Liver (tissue), 3 donors: ENCODE measurements around the gene SLC66A2.

Experiments used
- EGR1 ChIP-seq, 2 donors: IDR thresholded peaks; 2 replicates each; pipeline ENCODE4 v1.6.1; 2016 to 2018; ENCODE audit warnings: antibody characterized with exemption in 2 of 2, low read depth in 2 of 2
- FOXA1 ChIP-seq: IDR thresholded peaks from 2 replicates; pipeline ENCODE4 v1.6.1; 2016; ENCODE audit warnings: antibody characterized with exemption
- GABPA ChIP-seq, 2 donors: IDR thresholded peaks in 1 of 2; conservative IDR thresholded peaks in 1 of 2; 2 replicates each; pipeline ENCODE4 v1.6.1; 2016; ENCODE audit warnings: antibody characterized with exemption in 2 of 2, mild to moderate bottlenecking in 1 of 2, moderate library complexity in 1 of 2
- HNF4A ChIP-seq, 2 donors: conservative IDR thresholded peaks; 2 replicates each; pipeline ENCODE4 v1.6.1; 2016; ENCODE audit warnings: antibody characterized with exemption in 2 of 2, mild to moderate bottlenecking in 2 of 2
- RAD21 ChIP-seq, 2 donors: IDR thresholded peaks; 2 replicates each; pipeline ENCODE4 v1.6.1; 2016; ENCODE audit warnings: antibody characterized with exemption in 2 of 2, mild to moderate bottlenecking in 2 of 2
- RXRA ChIP-seq, 2 donors: IDR thresholded peaks; 2 replicates each; pipeline ENCODE4 v1.6.1; 2017 to 2018; ENCODE audit warnings: antibody characterized with exemption in 2 of 2, mild to moderate bottlenecking in 1 of 2
- YY1 ChIP-seq: IDR thresholded peaks from 2 replicates; pipeline ENCODE4 v1.6.1; 2016; ENCODE audit warnings: antibody characterized with exemption, mild to moderate bottlenecking
- TF ChIP-seq, protein P1 (sequence below): fragments of 150-350 bp; IDR thresholded peaks from 2 replicates; pipeline ENCODE4 v1.5.1; 2017; ENCODE audit warnings: improper control_type of control experiment, low read depth, low read length; ENCODE audit not compliant: missing input control
- TF ChIP-seq, protein P2 (sequence below): IDR thresholded peaks from 2 replicates; pipeline ENCODE4 v1.6.1; 2016; ENCODE audit warnings: antibody characterized with exemption
- TF ChIP-seq, protein P3 (sequence below): IDR thresholded peaks from 2 replicates; pipeline ENCODE4 v1.6.1; 2016; ENCODE audit warnings: antibody characterized with exemption, mild to moderate bottlenecking
- donor health status: healthy.
- donor health status: healthy.

DNA sequence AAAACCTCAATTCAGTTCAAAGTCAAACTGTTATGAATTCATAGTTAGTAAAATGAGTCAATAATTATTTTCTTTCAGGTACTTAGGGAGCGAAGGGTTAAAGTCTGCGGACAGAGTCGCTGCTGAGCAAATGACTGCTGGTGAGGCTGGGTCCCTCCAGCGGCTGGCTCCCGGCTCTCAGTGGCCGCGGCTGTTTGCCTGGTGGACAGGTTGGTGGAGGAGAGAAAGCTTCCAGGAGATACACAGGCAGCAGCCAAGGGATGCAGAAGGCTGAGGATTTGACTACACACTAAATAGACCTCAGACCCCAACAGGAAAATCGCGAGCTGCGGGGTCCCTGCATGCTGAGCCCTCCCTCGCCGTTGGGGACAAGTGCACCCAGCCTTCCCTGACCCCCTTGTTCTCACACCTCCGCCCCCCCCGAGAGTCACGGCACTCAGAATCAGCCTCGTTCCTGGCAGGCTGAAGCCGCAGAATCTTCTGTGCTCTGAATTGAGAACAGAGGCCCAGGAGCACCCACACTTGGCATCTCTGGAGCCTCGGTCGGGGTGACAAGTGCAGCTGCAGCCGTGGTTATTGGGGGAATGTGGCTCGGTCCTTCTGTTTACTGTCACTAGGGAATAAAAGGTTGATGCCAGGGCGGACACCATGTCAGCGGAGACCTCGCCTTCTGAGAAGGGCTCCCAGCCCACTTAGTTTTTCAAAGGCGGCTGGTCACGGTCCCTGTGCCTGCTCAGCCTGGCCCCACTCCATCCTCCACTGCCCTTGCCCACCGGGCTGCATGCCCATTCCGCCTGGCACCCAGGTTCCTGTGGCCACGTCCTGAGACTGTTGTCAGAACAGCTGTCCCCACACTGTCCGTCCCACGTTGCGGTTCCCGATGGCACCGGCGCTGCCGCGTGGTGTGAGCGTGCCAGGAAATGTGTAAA lies 74.0 kb downstream of the SLC66A2 start:
- TF ChIP-seq, protein P1, sequence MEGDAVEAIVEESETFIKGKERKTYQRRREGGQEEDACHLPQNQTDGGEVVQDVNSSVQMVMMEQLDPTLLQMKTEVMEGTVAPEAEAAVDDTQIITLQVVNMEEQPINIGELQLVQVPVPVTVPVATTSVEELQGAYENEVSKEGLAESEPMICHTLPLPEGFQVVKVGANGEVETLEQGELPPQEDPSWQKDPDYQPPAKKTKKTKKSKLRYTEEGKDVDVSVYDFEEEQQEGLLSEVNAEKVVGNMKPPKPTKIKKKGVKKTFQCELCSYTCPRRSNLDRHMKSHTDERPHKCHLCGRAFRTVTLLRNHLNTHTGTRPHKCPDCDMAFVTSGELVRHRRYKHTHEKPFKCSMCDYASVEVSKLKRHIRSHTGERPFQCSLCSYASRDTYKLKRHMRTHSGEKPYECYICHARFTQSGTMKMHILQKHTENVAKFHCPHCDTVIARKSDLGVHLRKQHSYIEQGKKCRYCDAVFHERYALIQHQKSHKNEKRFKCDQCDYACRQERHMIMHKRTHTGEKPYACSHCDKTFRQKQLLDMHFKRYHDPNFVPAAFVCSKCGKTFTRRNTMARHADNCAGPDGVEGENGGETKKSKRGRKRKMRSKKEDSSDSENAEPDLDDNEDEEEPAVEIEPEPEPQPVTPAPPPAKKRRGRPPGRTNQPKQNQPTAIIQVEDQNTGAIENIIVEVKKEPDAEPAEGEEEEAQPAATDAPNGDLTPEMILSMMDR: no peak
- TF ChIP-seq, protein P2, sequence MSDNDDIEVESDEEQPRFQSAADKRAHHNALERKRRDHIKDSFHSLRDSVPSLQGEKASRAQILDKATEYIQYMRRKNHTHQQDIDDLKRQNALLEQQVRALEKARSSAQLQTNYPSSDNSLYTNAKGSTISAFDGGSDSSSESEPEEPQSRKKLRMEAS: no peak
- no peak for TF ChIP-seq RAD21 (IDR thresholded peaks at IDR 0.05)
- no peak for TF ChIP-seq GABPA (IDR thresholded peaks at IDR 0.05 in 1 of 2, conservative IDR thresholded peaks at IDR 0.05 in 1 of 2)
- TF ChIP-seq, protein P3, sequence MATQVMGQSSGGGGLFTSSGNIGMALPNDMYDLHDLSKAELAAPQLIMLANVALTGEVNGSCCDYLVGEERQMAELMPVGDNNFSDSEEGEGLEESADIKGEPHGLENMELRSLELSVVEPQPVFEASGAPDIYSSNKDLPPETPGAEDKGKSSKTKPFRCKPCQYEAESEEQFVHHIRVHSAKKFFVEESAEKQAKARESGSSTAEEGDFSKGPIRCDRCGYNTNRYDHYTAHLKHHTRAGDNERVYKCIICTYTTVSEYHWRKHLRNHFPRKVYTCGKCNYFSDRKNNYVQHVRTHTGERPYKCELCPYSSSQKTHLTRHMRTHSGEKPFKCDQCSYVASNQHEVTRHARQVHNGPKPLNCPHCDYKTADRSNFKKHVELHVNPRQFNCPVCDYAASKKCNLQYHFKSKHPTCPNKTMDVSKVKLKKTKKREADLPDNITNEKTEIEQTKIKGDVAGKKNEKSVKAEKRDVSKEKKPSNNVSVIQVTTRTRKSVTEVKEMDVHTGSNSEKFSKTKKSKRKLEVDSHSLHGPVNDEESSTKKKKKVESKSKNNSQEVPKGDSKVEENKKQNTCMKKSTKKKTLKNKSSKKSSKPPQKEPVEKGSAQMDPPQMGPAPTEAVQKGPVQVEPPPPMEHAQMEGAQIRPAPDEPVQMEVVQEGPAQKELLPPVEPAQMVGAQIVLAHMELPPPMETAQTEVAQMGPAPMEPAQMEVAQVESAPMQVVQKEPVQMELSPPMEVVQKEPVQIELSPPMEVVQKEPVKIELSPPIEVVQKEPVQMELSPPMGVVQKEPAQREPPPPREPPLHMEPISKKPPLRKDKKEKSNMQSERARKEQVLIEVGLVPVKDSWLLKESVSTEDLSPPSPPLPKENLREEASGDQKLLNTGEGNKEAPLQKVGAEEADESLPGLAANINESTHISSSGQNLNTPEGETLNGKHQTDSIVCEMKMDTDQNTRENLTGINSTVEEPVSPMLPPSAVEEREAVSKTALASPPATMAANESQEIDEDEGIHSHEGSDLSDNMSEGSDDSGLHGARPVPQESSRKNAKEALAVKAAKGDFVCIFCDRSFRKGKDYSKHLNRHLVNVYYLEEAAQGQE: no peak
- no peak for TF ChIP-seq YY1
- TF ChIP-seq EGR1 (IDR thresholded peaks at IDR 0.05; ENCODE audit: low read depth in 2 of 2): no peak
- no peak for TF ChIP-seq HNF4A (conservative IDR thresholded peaks at IDR 0.05)
- TF ChIP-seq FOXA1: no peak
- TF ChIP-seq RXRA (IDR thresholded peaks at IDR 0.05): no peak
